PFSK-1 (cell line): ENCODE data around the gene GABBR2.

ENCODE experiments used
- FOXP2 ChIP-seq: optimal IDR thresholded peaks from 2 replicates; pipeline ENCODE3; 2011; ENCODE audit warnings: borderline replicate concordance, control low read depth, inconsistent platforms; ENCODE audit not compliant: insufficient read depth; ENCODE audit errors: extremely low read length, extremely low read depth
- POLR2AphosphoS5 ChIP-seq: IDR thresholded peaks from 2 replicates; pipeline ENCODE4 v1.6.1; 2012; ENCODE audit warnings: low read depth, mild to moderate bottlenecking, control low read depth, low read length, moderate library complexity
- TAF1 ChIP-seq: IDR thresholded peaks from 2 replicates; pipeline ENCODE4 v1.6.1; 2012; ENCODE audit warnings: low read length, control low read depth, borderline replicate concordance; ENCODE audit not compliant: insufficient read depth
- TF ChIP-seq, protein P1 (sequence below), 2 experiments: IDR thresholded peaks; 2 replicates each; pipeline versions ENCODE4 v1.6.1 to v1.8.0; 2011 to 2012; ENCODE audit warnings: low read depth in 2 of 2, low read length in 2 of 2, control low read depth in 1 of 2, inconsistent platforms in 1 of 2, mild to moderate bottlenecking in 1 of 2, moderate library complexity in 1 of 2; ENCODE audit not compliant: insufficient read depth in 1 of 2

DNA sequence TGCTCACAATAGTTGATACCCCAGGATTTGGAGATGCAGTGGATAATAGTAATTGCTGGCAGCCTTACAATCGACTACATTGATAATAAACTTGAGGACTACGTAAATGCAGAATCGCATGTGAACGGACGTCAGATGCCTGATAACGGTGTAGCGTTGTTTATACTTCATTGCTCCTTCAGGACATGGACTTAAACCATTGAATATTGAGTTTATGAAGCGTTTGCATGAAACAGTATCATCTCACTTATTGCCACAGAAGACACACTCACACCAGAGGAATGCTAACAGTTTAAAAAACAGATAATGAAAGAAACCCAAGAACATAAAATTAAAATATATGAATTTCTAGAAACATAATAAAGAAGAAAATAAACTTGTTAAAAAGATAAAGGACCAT, 101.6 kb downstream of the GABBR2 start:
- TF ChIP-seq POLR2AphosphoS5 (no peak), TAF1 (no peak), FOXP2 (no peak)
- TF ChIP-seq, protein P1, sequence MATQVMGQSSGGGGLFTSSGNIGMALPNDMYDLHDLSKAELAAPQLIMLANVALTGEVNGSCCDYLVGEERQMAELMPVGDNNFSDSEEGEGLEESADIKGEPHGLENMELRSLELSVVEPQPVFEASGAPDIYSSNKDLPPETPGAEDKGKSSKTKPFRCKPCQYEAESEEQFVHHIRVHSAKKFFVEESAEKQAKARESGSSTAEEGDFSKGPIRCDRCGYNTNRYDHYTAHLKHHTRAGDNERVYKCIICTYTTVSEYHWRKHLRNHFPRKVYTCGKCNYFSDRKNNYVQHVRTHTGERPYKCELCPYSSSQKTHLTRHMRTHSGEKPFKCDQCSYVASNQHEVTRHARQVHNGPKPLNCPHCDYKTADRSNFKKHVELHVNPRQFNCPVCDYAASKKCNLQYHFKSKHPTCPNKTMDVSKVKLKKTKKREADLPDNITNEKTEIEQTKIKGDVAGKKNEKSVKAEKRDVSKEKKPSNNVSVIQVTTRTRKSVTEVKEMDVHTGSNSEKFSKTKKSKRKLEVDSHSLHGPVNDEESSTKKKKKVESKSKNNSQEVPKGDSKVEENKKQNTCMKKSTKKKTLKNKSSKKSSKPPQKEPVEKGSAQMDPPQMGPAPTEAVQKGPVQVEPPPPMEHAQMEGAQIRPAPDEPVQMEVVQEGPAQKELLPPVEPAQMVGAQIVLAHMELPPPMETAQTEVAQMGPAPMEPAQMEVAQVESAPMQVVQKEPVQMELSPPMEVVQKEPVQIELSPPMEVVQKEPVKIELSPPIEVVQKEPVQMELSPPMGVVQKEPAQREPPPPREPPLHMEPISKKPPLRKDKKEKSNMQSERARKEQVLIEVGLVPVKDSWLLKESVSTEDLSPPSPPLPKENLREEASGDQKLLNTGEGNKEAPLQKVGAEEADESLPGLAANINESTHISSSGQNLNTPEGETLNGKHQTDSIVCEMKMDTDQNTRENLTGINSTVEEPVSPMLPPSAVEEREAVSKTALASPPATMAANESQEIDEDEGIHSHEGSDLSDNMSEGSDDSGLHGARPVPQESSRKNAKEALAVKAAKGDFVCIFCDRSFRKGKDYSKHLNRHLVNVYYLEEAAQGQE (IDR thresholded peaks at IDR 0.05; ENCODE audit: insufficient read depth in 1 of 2, low read depth in 2 of 2, low read length in 2 of 2), result no peak
